ENCODE measurements around the gene MCTP2.

Gene MCTP2

GRCh38 chr15:94523873-94524272 lies 292.5 kb downstream of the MCTP2 start:
- no peak overlapping the region for H3K4me3 ChIP-seq (replicated peaks; ENCODE audit: low read depth, low read length)
- TF ChIP-seq CTCF (IDR thresholded peaks at IDR 0.05; ENCODE audit: low read depth, low read length, missing control alignments), result no peak
- DNase-seq (ENCODE audit: extremely low read depth, low read depth), result no peak

DNA sequence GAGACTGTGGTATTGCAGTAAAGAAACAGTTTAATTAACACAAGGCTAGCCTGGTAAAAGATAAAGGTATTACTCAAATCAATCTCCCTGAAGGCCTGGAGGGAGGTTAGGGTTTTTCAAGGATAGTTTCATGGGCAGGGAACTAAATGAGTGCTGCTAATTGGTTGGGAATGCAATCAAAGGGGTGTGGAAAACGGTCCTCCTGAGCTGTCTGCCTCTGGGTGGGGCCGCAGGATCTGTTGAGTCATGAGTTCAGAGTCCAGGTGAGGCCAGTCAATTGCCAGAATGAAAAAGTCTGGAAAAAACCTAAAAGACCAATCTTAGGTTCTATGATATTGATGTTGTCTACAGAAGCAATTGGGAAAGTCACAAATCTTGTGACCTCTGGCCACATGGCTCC lies 293.2 kb downstream of the MCTP2 start:
- DNase-seq (ENCODE audit: extremely low read depth, low read depth), result no peak
- no peak overlapping the region for H3K4me3 ChIP-seq (replicated peaks; ENCODE audit: low read depth, low read length)
- no peak for TF ChIP-seq CTCF (IDR thresholded peaks at IDR 0.05; ENCODE audit: low read depth, low read length, missing control alignments)

- TF ChIP-seq CTCF (IDR thresholded peaks at IDR 0.05; ENCODE audit: low read depth, low read length, missing control alignments), result no peak
- no peak for DNase-seq (ENCODE audit: extremely low read depth, low read depth)
- no peak overlapping the region for H3K4me3 ChIP-seq (replicated peaks; ENCODE audit: low read depth, low read length)
Measured at GRCh38 chr15:94526071-94526689, 294.8 kb downstream of the MCTP2 start.

- no peak for DNase-seq (ENCODE audit: extremely low read depth, low read depth)
Measured at GRCh38 chr15:94532226-94532625, 300.9 kb downstream of the MCTP2 start.

More at GRCh38 chr15:94532226-94532625, 300.9 kb downstream of the MCTP2 start:
- no peak overlapping the region for H3K4me3 ChIP-seq (replicated peaks; ENCODE audit: low read depth, low read length)
- TF ChIP-seq CTCF (IDR thresholded peaks at IDR 0.05; ENCODE audit: low read depth, low read length, missing control alignments), result no peak

Data from HFF-Myc (cell line).